ENCODE results near the gene CAMK2D. TPM values are rescaled to one million over a fixed set of nuclear protein-coding genes. Genes with fewer than 3 reads are reported as not detected.

CAMK2D gene
- total RNA-seq, 1 experiment from 2014 or later: 15.4 TPM

DNA sequence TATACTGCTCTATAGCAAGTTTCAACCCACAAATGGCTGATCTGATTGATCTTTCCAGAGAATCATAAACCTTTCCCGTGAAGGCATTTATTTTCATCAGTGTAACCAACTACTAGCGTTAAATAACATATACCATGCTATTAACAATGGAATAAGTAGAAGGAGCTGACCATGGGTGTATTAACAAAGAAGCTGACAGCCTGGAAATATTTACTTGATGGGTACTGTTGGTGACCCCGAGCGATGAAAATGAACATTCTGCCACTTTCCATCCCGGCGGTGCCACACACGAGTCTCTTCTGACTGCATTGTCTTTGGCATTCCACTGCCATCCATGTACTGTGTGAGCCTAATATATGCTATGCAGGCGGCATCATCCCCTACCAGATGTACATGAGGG, 304.4 kb downstream of the CAMK2D start:
- H3K4me2 ChIP-seq (ENCODE audit: low read length): no peak overlapping the region
- intact Hi-C loops (cut with micrococcal nuclease): no loop called here
- ATAC-seq (no peak), DNase-seq (no peak)
- no peak overlapping the region for H3K4me3 ChIP-seq (ENCODE audit: low read length)
- no peaks in the 10 kb centered on the region for H3K9me2 ChIP-seq (replicated peaks; ENCODE audit: low read length)
- H3K9me3 ChIP-seq (ENCODE audit: low read length): no peaks in the 10 kb centered on the region
- H3K79me2 ChIP-seq (ENCODE audit: low read length): no peaks in the 10 kb centered on the region
- POLR2A ChIA-PET (ENCODE audit: unreplicated experiment): no interaction called here
- H2AFZ ChIP-seq (ENCODE audit: low read length): no peak overlapping the region
- H3K27me3 ChIP-seq (ENCODE audit: low read length): no peaks in the 10 kb centered on the region
- H3K4me1 ChIP-seq (ENCODE audit: insufficient read depth, low read length): no peaks in the 10 kb centered on the region
- no peaks in the 10 kb centered on the region for H4K20me1 ChIP-seq (ENCODE audit: low read length)
- H3K27ac ChIP-seq (ENCODE audit: low read length): no peak overlapping the region
- no peaks in the 10 kb centered on the region for H3K36me3 ChIP-seq (ENCODE audit: low read depth, low read length)
- H3K9ac ChIP-seq (ENCODE audit: low read length): no peak overlapping the region
- H3F3A ChIP-seq (ENCODE audit: low read length, unreplicated experiment): no peaks in the 10 kb centered on the region
- no TSS peak for BruUV-seq (replicated peaks)
- TF ChIP-seq EZH2phosphoT487 (IDR thresholded peaks at IDR 0.05; ENCODE audit: borderline replicate concordance, low read length): no peak
- TF ChIP-seq, protein P1, sequence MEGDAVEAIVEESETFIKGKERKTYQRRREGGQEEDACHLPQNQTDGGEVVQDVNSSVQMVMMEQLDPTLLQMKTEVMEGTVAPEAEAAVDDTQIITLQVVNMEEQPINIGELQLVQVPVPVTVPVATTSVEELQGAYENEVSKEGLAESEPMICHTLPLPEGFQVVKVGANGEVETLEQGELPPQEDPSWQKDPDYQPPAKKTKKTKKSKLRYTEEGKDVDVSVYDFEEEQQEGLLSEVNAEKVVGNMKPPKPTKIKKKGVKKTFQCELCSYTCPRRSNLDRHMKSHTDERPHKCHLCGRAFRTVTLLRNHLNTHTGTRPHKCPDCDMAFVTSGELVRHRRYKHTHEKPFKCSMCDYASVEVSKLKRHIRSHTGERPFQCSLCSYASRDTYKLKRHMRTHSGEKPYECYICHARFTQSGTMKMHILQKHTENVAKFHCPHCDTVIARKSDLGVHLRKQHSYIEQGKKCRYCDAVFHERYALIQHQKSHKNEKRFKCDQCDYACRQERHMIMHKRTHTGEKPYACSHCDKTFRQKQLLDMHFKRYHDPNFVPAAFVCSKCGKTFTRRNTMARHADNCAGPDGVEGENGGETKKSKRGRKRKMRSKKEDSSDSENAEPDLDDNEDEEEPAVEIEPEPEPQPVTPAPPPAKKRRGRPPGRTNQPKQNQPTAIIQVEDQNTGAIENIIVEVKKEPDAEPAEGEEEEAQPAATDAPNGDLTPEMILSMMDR (conservative IDR thresholded peaks at IDR 0.05; ENCODE audit: low read depth, low read length): no peak
- no peak for TF ChIP-seq EZH2 (IDR thresholded peaks at IDR 0.05; ENCODE audit: low read length, unreplicated experiment)
- CTCF ChIA-PET: no interaction called here

DNA sequence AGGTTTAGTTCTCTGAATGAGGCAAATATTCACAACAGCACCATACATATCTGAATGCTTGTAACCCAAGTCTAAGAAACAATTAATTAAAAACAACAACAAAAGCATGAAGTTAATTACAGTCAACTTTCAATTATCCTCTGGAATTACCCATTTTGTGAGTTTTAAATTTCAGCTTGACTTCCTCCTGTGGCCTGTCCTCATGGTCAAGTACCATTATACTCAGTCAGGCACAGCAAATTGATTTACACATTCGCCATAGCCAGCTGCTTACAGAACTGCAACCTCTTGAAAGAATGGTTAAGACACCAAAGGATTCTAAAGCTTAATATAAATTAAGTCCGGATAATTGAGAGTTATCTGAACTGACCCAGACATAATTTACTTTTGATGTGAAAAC, 306.5 kb downstream of the CAMK2D start:
- TF ChIP-seq, protein P1 (conservative IDR thresholded peaks at IDR 0.05; ENCODE audit: low read depth, low read length): no peak
- TF ChIP-seq EZH2 (IDR thresholded peaks at IDR 0.05; ENCODE audit: low read length, unreplicated experiment) (no peak), EZH2phosphoT487 (IDR thresholded peaks at IDR 0.05; ENCODE audit: borderline replicate concordance, low read length) (no peak)
- no peaks in the 10 kb centered on the region for H3F3A ChIP-seq (ENCODE audit: low read length, unreplicated experiment)
- ChIA-PET POLR2A (ENCODE audit: unreplicated experiment) (no interaction called here), CTCF (no interaction called here)
- H3K27me3 ChIP-seq (ENCODE audit: low read length): no peaks in the 10 kb centered on the region
- no peak overlapping the region for H2AFZ ChIP-seq (ENCODE audit: low read length)
- no peak overlapping the region for H3K4me3 ChIP-seq (ENCODE audit: low read length)
- H3K4me1 ChIP-seq (ENCODE audit: insufficient read depth, low read length): no peaks in the 10 kb centered on the region
- no peak overlapping the region for H3K27ac ChIP-seq (ENCODE audit: low read length)
- H3K9me2 ChIP-seq (replicated peaks; ENCODE audit: low read length): no peaks in the 10 kb centered on the region
- no peak overlapping the region for H3K9ac ChIP-seq (ENCODE audit: low read length)
- H4K20me1 ChIP-seq (ENCODE audit: low read length): no peaks in the 10 kb centered on the region
- no TSS peak for BruUV-seq (replicated peaks)
- no peaks in the 10 kb centered on the region for H3K79me2 ChIP-seq (ENCODE audit: low read length)
- DNase-seq (no peak), ATAC-seq (no peak)
- H3K36me3 ChIP-seq (ENCODE audit: low read depth, low read length): no peaks in the 10 kb centered on the region
- H3K9me3 ChIP-seq (ENCODE audit: low read length): no peaks in the 10 kb centered on the region
- intact Hi-C loops (cut with micrococcal nuclease): no loop called here
- no peak overlapping the region for H3K4me2 ChIP-seq (ENCODE audit: low read length)

DNA sequence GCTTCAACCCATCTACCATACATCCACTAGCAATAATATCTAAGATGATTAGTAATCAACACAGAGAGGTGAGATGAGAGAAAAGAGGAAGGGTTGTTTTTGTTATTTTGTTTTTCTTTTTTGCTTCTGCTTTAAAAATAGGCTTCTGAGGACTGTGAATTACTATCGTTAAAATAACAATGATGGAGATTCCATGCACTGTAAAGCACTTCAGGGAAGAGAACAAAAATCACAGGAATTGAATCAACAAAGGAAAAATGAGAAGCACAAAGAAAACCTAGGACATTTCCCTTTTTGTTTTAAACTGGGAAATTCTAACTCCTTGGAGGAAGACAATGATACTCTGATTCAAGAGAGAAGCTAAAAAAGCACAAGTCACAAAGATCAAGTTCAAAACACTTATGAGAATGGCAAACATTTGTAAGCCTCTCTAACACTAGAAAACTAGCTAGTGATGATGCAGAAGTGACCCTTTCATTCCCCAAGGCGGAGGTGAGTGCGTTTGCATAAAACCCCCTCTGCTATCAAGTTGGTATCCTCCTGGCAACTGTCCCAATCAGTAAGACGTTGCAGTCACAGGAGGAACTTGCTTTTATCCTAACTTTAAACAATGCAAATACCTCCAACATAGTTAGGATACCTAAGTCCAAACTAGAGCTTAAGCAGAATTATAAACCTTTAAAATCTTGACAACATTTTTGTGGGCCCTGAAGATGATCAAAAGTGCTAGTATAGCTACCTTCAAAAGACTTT, 308.5 kb downstream of the CAMK2D start:
- no peak for ATAC-seq
- no peak overlapping the region for H3K9ac ChIP-seq (ENCODE audit: low read length)
- CTCF ChIA-PET: no interaction called here

More for the DNA sequence above, 308.5 kb downstream of the CAMK2D start:
- Histone ChIP-seq H3K4me1 (ENCODE audit: insufficient read depth, low read length) (no peaks in the 10 kb centered on the region), H3K79me2 (ENCODE audit: low read length) (no peaks in the 10 kb centered on the region), H3K4me2 (ENCODE audit: low read length) (no peak overlapping the region), H3K9me3 (ENCODE audit: low read length) (no peaks in the 10 kb centered on the region), H3K27me3 (ENCODE audit: low read length) (no peaks in the 10 kb centered on the region), H4K20me1 (ENCODE audit: low read length) (no peaks in the 10 kb centered on the region), H3K4me3 (ENCODE audit: low read length) (no peak overlapping the region), H2AFZ (ENCODE audit: low read length) (no peak overlapping the region), H3F3A (ENCODE audit: low read length, unreplicated experiment) (no peaks in the 10 kb centered on the region), H3K27ac (ENCODE audit: low read length) (no peak overlapping the region), H3K9me2 (replicated peaks; ENCODE audit: low read length) (no peaks in the 10 kb centered on the region), H3K36me3 (ENCODE audit: low read depth, low read length) (no peaks in the 10 kb centered on the region)
- no TSS peak for BruUV-seq (replicated peaks)
- TF ChIP-seq EZH2 (IDR thresholded peaks at IDR 0.05; ENCODE audit: low read length, unreplicated experiment) (no peak), EZH2phosphoT487 (IDR thresholded peaks at IDR 0.05; ENCODE audit: borderline replicate concordance, low read length) (no peak)
- TF ChIP-seq, protein P1 (conservative IDR thresholded peaks at IDR 0.05; ENCODE audit: low read depth, low read length): no peak
- intact Hi-C loops (cut with micrococcal nuclease): no loop called here
- POLR2A ChIA-PET (ENCODE audit: unreplicated experiment): no interaction called here
- DNase-seq: peak; percentile 13
